ENCODE data around the gene CTNNB1. TPM values are rescaled to one million over a fixed set of nuclear protein-coding genes. Genes with fewer than 3 reads are reported as not detected.

Gene CTNNB1
- polyA plus RNA-seq, 2 donors: 54.1 to 117 TPM

GRCh38 chr3:41288785-41289184, 89.5 kb downstream of the CTNNB1 start:
- no peaks in the 10 kb centered on the region for H3K9me3 ChIP-seq (ENCODE audit: control insufficient read depth in 2 of 2, insufficient read depth in 1 of 2, low read depth in 1 of 2, low read length in 1 of 2)
- H3K4me1 ChIP-seq (ENCODE audit: control insufficient read depth in 2 of 2, insufficient read depth in 2 of 2, low read length in 1 of 2): no peaks in the 10 kb centered on the region
- no peak overlapping the region for H3K4me3 ChIP-seq (ENCODE audit: low read depth in 1 of 2, low read length in 2 of 2)
- H3K27me3 ChIP-seq (ENCODE audit: control insufficient read depth in 1 of 2, insufficient read depth in 2 of 2, low read length in 2 of 2): no peaks in the 10 kb centered on the region
- WGBS, 2 donors: 86 to 87% methylated on average over 8 of the region's 8 CpGs
- H3K27ac ChIP-seq (ENCODE audit: low read depth in 2 of 2, low read length in 1 of 2): no peak overlapping the region
- H3K36me3 ChIP-seq (ENCODE audit: control insufficient read depth in 2 of 2, insufficient read depth in 2 of 2, low read length in 1 of 2): no peaks in the 10 kb centered on the region

Measured in esophagus (tissue), 2 donors.